LoVo (cell line): ENCODE measurements around the gene SLC12A7.
"Not testable (repeated sequence)": the region's sequence is repeated elsewhere in the genome, so short reads cannot be mapped to it uniquely, and the experiment has no call there.

Experiments
- DNase-seq: peaks from one replicate; pipeline ENCODE4 v3.0.0-alpha.2; 2016; ENCODE audit warnings: low spot score

The SLC12A7 gene

DNA sequence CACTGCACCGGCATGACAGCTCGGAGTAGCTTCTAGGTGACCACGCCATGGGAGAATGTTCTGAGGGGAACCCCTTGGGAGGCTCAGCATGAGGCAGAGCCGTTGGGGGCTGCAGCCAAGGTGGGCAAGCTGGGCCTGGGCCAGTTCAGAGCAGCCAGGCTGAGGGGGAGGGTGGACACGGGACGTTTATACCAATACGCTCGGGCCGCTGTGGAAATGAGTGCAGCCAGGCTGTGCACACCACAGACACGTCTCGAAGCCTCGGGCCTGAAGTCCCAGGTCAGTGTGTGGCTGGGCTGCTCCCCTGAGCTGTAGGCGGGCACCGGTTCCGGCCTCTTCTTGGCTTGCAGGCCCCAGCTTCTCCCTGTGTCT lies 28.9 kb upstream of the SLC12A7 start:
- no peak for DNase-seq

- DNase-seq, result peak; percentile 58
These were observed 28.4 kb upstream of the SLC12A7 start for GRCh38 chr5:1140171-1140817.

DNA sequence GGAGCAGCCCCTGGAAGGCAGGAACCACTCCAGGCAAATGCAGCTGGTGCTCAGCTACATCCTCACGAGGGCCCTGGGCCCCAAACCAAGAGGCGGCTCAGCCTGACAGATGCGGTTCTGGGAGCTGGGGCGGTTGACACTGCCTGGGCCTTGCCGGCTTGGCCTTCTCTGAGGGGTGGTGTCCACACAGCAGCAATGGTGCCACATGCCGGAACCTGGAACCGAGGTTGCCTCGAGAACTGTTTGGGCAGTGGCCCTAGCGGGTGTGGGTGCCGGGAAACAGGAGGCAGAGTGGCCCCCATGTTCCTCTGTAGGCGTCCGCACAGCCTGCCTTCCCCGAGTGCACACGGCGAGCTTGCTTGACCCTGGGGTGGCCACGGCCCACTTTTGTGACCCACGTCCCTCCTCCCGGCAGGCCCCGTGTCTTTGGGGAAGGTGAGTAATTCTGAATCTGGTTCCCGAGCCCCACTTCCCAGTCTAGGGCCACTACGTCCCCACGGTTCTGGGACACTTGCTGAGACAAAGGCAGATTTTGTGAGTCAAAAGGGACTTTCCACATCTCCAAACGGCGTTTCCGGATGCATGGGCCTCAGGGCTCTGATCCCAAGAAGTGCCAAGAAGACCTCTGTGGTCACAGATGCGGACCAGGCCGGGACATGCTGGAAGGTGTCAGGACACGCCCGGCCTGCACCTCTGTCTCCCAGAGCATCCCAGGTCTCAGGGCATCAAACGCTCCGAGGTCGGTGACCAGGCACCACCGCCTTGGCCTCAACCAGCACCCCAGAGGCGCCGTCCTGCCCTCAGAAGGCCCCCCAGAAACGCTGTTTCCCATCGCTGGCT lies 27.7 kb upstream of the SLC12A7 start:
- no peak for DNase-seq

DNA sequence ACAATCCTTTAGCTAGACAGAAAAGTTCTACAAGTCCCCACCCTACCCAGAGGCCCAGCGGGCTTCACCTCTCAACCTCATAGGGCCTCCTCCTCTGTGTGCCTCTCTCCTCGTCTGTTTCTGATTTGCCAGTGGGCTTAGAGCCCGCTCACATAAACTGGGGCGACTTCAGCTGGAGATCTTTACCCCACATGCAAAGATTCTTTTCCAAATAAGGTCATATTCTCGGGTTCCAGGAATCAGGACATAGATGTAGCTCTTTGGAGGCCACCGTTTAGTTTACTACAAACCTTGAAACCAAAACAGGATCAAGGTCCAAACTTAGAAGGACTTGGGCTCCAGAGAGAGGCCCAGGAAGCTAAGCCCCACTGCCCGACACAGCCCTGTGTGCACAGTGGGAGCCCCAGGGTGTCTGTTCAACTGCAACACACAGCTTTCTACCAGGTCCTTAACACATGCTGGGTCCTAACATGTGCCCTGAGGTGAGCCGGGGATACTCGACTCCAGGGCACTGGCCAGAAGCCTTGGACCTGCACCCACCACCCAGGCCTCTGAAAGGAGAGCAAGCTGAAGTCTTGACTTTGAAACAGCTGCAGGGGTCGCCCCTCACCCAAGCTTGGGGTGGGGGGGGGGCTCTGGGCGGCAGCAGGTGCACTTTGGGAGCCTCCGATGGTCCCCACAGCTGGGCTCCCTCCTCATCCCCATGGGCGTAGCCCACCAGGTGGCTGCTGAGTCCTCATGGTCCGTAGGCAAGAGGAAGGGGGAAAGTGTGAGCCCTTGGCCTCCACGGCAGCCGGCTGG lies 26.8 kb upstream of the SLC12A7 start:
- no peak for DNase-seq

GRCh38 chr5:1137567-1138444 lies 25.9 kb upstream of the SLC12A7 start:
- no peak for DNase-seq

DNA sequence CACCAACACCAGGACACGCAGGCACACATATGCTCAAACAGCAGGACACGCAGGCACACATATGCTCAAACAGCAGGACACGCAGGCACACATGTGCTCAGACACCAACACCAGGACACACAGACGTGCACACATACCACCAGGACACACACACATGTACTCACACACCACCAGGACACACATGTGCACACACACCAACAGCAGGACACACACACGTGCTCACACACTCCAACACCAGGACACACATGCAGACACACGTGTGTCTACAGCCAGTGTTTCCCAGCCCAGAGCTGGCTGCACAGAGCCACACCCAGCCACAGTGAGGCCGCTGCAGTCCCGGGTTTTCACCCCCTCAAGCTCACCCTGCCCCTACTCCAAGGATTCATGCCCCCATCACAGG lies 25.0 kb upstream of the SLC12A7 start:
- DNase-seq, result no peak

DNA sequence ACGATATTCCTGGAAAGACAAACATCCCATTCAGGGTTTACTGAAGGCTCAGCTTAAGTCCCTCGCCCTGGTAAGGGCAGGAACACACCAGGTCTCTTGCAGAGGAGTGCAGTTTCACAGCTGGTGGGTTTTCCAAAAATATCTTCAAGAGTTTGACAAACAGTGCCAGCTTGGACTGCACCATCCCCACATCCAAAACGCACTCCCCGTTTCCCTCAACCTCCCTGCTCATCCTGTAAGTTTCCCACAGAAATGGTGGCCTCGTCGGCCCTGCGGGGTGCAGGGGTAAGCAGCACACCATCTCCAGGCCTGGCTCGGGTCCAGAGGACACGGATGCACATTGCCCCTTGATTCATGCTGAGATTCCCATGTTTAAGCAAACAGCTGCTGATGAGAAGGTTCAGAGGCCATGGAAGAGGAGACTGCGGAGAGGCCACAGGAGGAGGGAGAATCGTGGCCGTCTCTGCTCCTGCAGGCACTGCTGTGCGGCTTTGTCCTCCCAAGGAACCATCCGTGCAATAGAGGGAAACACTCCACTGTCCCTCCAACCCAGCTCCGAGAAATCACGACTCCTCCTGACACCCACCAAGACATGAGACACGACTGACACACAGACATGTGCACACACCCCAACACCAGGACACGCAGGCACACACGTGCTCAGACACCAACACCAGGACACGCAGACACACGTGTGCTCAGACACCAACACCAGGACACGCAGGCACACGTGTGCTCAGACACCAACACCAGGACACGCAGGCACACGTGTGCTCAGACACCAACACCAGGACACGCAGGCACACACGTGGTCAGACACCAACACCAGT lies 24.0 kb upstream of the SLC12A7 start:
- no peak for DNase-seq

DNA sequence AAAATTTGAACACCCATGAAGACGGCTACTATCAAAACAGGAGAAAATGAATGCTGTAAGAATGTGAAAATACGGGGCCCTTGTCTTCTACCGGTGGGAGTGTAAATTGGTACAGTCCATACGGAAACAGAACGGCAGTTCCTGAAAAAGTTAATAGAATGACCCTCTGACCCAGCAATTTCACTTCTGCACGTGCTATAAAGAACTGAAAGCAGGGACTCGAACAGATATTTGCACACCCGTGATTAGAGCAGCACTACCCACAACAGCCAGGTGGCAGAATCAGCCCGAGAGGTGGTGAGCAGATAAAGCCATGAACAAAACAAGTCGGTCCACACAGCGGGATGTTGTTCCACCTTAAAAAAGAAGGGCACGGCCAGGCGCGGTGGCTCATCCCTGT lies 22.6 kb upstream of the SLC12A7 start:
- DNase-seq, result no peak

GRCh38 chr5:1133510-1134201 lies 21.8 kb upstream of the SLC12A7 start:
- DNase-seq, result no peak

GRCh38 chr5:1133108-1133507 lies 21.2 kb upstream of the SLC12A7 start:
- no peak for DNase-seq

DNA sequence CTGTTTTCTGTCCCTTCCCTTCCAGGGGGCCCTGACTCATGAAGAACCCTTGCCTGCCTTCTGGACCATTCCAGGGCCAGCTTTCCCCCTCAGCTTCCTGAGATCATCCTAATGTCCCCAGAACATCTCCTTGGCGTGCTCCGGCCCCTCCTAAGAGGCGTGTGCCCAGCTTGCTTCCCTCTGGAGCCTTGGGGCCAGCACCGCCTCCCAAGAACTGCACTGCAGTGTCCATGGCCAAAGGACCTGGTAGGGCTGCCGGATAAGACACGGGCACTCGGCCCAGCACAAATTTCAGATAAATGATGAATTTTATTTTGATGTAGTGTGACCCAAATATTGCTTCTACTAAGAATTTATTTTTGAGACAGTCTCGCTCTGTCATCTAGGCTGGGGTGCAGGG lies 20.7 kb upstream of the SLC12A7 start:
- DNase-seq, result no peak

DNA sequence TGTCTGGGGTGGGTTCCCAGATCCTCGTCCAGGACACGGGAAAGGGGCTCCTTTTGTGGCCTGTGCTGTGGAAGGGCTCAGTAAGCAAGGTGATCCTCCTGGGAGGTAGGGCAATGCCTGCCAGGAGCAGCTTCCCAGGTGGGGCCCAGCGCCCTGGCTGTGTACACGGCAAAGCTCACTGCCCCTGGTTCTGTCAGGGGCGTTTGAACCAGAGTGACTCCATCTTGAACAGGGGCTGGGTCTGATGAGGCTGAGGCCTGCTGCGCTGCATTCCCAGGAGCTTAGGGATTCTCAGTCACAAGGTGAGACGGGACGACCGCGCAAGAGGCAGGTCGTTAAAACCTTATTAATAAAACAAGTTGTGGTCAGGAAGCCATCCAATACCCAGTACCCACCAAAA lies 19.9 kb upstream of the SLC12A7 start:
- DNase-seq, result no peak

DNA sequence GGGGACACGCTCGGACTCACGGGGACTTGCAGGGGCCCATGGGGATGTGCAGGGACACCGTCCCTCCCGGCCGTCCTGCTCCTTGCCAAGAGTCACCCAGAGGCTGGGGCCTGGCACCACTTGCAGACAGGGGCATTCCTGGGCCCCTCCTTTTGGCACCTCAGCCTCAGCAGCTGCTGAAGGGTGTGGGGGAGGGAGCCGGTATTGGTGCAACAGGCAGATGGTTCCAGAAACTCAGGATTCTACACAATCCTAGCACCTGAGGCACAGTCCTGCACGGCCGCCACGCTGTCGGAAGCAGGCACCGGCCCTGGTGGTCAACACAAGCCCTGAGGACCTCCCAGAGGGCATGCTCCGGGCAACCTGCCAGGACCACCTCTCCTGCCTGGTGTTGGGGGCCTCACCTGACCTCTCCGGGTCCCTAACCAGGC lies 19.3 kb upstream of the SLC12A7 start:
- no peak for DNase-seq

DNA sequence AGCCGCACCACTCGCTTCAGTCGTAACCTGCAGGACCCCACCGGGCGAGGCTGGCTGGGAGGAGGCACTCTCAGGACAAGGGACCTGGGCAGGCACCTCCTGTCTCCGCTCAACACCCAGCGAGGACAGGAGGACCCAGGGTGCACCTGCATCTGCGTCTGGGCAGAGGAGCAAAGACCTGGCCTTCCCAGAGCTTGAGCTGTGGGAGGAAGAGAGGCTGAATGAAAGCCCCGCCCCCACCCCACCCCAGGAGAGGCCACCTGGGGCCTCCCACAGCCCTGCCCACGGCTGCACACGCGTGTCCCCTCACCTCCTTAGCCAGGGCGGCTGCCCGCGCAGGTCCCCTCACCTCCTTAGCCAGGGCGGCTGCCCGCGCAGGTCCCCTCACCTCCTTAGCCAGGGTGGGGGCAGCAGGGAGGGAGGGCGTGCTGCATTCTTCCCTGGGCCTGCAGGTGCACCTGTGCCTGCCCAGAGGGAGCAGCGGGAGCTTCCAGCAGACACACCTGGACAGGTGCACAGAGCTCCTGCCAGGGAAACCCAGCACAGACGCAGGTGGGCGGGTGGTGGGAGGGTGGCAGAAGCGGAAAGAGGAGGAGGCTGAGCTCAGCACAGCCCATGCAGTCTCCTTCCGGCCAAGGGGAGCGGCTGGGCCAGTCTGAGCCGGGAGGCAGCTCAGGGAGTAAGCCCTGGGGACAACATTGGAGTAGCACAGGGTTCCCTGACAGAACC lies 18.5 kb upstream of the SLC12A7 start:
- DNase-seq, result no peak

DNA sequence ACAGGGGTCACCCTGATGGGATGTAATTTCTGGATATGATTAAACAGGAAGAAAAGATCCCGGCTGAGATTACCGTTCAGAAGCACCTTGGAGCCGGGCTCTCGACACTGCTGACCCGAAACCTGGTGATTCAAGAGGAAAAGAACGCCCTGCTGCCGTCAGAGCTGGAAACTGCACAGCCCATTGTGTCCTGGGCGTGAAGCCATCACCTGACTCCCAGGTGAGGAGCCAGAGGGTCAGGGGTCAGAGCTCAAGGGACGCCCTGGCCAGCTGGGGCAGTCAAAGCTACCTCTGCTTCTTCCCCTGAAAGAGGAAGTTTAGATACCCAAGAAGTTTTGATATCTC lies 17.8 kb upstream of the SLC12A7 start:
- DNase-seq, result no peak

DNA sequence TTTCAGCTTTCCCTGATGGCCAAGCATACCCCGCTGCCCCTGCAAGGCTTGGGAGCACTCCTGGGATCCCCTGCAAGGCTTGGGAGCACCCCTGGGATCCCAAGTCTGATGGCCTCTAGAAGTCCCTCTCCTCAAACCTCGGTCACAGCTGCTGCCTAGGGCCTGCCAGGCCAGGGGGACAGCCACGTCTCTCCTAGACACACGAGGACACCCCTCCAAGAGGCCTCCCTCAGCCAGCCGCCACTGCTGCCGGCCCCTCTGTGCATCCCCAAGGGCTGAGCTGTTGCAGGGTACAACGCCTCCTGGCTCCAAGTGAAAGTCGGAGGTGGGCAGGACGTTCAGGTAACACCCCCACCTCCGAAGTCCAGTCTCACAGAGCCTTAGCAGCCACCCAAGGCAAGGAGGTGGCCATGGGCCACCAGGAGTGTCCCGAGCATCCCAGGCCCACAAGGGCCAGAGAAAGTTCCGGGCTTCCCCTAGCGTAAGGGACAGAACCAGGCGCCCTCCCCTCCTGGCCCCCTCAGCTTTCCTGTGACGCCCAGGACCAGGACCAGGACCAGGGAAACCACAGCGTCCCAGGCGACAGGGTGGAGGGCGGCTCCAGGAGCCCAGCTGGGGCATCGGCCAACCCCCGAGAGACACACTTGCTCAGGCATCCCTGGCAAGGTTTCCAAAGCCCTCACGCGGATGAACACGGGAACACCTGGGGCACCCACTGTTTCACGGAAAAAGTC lies 17.3 kb upstream of the SLC12A7 start:
- DNase-seq, result no peak

DNA sequence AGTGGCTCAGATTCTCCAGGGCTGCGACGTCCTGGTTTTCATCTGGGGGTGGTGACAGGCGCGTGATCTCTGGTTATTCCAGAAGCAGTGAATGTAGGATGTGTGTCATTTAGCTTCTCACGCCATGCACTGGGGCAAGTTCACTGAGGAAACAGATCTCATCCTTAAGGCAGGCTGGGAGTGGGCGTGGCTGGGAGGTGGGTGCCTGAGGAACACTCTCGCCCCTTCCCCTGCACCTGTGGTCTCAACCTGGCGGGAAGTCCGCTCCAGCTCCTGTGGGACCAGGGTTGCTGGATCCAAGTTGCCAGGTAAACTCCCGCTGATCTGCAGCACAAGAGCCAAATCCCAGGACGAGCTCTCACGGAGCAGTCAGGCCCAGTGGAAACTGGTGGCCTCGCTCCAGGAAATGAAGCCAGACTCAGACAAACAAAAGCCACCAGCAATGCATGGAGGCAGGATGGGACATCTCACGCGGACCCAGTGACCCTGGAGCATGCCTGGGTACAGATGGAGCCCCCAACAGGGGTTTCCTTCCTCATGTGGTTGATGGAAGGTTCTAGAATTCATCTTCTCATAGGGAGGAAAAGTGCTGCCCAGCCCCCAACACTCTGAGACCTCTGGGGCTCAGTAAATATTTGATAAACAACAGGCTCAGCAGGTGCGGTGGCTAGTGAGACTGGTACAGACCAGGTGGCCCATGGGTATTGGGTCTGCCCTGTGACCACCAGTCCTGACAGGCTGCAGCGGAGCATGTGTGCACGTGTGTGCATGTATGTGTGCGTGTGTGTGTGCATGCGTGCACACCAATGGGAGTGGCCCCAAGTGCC lies 16.3 kb upstream of the SLC12A7 start:
- no peak for DNase-seq

DNA sequence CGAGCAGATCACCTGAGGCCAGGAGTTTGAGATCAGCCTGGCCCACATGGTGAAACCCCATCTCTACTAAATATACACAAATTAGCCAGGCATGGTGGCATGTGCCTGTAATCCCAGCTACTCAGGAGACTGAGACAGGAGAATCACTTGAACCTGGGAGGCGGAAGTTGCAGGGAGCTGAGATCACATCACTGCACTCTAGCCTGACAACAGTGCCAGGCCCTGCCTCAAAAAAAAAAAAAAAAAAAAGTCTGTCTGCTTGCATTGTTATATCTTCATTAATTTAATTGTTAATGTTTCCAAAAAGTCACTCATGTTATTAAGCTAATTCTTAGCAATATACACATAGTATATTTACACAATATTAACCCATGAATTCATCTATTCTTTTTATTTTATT lies 13.8 kb upstream of the SLC12A7 start:
- DNase-seq, result not testable (repeated sequence)
